Fibroblast of lung (primary cell): ENCODE measurements around the gene KIF3A.

Source experiments
- CTCF ChIP-seq, 2 donors: IDR thresholded peaks in 1 of 2; conservative IDR thresholded peaks in 1 of 2; 1 replicate in 1 of 2; 2 replicates in 1 of 2; pipeline ENCODE4 v1.5.1; 2011 to 2012; ENCODE audit warnings: low read length in 2 of 2, control low read depth in 1 of 2, inconsistent platforms in 1 of 2, low read depth in 1 of 2, mild to moderate bottlenecking in 1 of 2
- EZH2 ChIP-seq: IDR thresholded peaks from 2 replicates; pipeline ENCODE4 v1.5.1; 2012; ENCODE audit warnings: low read length, control low read depth, mild to moderate bottlenecking; ENCODE audit errors: missing control alignments

- no peak for TF ChIP-seq CTCF (conservative IDR thresholded peaks at IDR 0.05 in 1 of 2, IDR thresholded peaks at IDR 0.05 in 1 of 2; ENCODE audit: low read depth in 1 of 2, low read length in 2 of 2)
- no peak for TF ChIP-seq EZH2
These were observed 35.8 kb upstream of the KIF3A start for GRCh38 chr5:132773114-132773513.
